ENCODE results near the gene MITF.
A peak's percentile ranks its signal among the peaks of the same experiment; 100 is the strongest.

DNA sequence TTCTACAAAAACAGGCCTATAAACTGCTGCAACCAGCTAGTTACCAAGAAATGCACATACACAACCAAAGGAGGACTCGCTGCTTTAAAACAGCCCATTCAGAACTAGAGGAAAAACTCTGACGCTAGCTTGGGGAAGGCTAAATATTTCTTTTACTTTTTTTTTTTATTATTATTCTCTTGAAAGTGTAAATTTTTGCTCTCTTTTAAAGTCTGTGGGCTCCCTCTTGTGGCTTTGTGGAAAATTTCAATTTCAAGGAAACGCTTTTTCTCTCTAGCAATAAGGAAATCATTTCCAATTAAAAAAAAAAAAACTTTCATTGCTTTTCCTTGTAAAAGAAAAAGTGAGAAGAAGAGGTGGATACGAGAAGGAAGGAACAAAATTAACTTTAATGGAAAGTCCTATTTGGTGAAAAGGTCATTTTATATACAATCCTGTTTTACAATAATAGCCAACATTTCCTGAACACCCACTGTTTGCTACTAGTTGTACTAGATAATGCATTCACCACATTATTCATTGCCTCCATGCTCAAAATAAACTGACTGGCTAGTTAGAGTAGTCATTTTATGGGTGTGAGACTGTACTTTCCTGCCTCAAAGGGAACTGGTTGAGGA, 209.1 kb downstream of the MITF start:
- TF ChIP-seq POLR2A (IDR thresholded peaks at IDR 0.05; ENCODE audit: borderline replicate concordance, extremely low read depth, insufficient read depth, insufficient read length): no peak
- TF ChIP-seq, protein P1, sequence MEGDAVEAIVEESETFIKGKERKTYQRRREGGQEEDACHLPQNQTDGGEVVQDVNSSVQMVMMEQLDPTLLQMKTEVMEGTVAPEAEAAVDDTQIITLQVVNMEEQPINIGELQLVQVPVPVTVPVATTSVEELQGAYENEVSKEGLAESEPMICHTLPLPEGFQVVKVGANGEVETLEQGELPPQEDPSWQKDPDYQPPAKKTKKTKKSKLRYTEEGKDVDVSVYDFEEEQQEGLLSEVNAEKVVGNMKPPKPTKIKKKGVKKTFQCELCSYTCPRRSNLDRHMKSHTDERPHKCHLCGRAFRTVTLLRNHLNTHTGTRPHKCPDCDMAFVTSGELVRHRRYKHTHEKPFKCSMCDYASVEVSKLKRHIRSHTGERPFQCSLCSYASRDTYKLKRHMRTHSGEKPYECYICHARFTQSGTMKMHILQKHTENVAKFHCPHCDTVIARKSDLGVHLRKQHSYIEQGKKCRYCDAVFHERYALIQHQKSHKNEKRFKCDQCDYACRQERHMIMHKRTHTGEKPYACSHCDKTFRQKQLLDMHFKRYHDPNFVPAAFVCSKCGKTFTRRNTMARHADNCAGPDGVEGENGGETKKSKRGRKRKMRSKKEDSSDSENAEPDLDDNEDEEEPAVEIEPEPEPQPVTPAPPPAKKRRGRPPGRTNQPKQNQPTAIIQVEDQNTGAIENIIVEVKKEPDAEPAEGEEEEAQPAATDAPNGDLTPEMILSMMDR (IDR thresholded peaks at IDR 0.05 in 2 of 3, conservative IDR thresholded peaks at IDR 0.05 in 1 of 3; ENCODE audit: borderline replicate concordance in 1 of 3, insufficient read depth in 1 of 3, low read depth in 2 of 3, low read length in 2 of 3): peak; percentile 37 to 48 (median 44); a peak in 5 of 6 replicates
- no peak for TF ChIP-seq EZH2 (IDR thresholded peaks at IDR 0.05)
- no peak for TF ChIP-seq FOSL1 (IDR thresholded peaks at IDR 0.05; ENCODE audit: low read depth)
- TF ChIP-seq, protein P2, sequence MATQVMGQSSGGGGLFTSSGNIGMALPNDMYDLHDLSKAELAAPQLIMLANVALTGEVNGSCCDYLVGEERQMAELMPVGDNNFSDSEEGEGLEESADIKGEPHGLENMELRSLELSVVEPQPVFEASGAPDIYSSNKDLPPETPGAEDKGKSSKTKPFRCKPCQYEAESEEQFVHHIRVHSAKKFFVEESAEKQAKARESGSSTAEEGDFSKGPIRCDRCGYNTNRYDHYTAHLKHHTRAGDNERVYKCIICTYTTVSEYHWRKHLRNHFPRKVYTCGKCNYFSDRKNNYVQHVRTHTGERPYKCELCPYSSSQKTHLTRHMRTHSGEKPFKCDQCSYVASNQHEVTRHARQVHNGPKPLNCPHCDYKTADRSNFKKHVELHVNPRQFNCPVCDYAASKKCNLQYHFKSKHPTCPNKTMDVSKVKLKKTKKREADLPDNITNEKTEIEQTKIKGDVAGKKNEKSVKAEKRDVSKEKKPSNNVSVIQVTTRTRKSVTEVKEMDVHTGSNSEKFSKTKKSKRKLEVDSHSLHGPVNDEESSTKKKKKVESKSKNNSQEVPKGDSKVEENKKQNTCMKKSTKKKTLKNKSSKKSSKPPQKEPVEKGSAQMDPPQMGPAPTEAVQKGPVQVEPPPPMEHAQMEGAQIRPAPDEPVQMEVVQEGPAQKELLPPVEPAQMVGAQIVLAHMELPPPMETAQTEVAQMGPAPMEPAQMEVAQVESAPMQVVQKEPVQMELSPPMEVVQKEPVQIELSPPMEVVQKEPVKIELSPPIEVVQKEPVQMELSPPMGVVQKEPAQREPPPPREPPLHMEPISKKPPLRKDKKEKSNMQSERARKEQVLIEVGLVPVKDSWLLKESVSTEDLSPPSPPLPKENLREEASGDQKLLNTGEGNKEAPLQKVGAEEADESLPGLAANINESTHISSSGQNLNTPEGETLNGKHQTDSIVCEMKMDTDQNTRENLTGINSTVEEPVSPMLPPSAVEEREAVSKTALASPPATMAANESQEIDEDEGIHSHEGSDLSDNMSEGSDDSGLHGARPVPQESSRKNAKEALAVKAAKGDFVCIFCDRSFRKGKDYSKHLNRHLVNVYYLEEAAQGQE (IDR thresholded peaks at IDR 0.05; ENCODE audit: low read depth): no peak
- TF ChIP-seq ZFX (IDR thresholded peaks at IDR 0.05): no peak
- TF ChIP-seq, protein P3, sequence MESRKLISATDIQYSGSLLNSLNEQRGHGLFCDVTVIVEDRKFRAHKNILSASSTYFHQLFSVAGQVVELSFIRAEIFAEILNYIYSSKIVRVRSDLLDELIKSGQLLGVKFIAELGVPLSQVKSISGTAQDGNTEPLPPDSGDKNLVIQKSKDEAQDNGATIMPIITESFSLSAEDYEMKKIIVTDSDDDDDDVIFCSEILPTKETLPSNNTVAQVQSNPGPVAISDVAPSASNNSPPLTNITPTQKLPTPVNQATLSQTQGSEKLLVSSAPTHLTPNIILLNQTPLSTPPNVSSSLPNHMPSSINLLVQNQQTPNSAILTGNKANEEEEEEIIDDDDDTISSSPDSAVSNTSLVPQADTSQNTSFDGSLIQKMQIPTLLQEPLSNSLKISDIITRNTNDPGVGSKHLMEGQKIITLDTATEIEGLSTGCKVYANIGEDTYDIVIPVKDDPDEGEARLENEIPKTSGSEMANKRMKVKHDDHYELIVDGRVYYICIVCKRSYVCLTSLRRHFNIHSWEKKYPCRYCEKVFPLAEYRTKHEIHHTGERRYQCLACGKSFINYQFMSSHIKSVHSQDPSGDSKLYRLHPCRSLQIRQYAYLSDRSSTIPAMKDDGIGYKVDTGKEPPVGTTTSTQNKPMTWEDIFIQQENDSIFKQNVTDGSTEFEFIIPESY (IDR thresholded peaks at IDR 0.05; ENCODE audit: extremely low read depth, insufficient replicate concordance, low read length): no peak
- TF ChIP-seq POLR2AphosphoS5 (IDR thresholded peaks at IDR 0.05; ENCODE audit: low read depth, low read length): no peak
- TF ChIP-seq SIN3A (IDR thresholded peaks at IDR 0.05; ENCODE audit: low read depth): no peak
- TF ChIP-seq, protein P4, sequence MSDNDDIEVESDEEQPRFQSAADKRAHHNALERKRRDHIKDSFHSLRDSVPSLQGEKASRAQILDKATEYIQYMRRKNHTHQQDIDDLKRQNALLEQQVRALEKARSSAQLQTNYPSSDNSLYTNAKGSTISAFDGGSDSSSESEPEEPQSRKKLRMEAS (IDR thresholded peaks at IDR 0.05): no peak
- TF ChIP-seq EZH2phosphoT487 (IDR thresholded peaks at IDR 0.05; ENCODE audit: borderline replicate concordance): no peak
- TF ChIP-seq EGR1 (IDR thresholded peaks at IDR 0.05; ENCODE audit: low read depth): no peak

All from HCT116 (cell line).